Measurements from ENCODE around the gene PDCL2. TPM values are rescaled to one million over a fixed set of nuclear protein-coding genes. Genes with fewer than 3 reads are reported as not detected.

The PDCL2 gene
- total RNA-seq, 1 donor from 2014 or later = not detected

GRCh38 chr4:55530691-55531090, 61.4 kb downstream of the PDCL2 start:
- peaks cover 4% of the 10 kb centered on the region for H3K4me1 Mint-ChIP-seq (ENCODE audit: unreplicated experiment)
- H3K27me3 Mint-ChIP-seq = no peaks in the 10 kb centered on the region
- H3K27ac Mint-ChIP-seq = no peak overlapping the region
- TF ChIP-seq CTCF (conservative IDR thresholded peaks at IDR 0.05) = no peak
- peaks cover 31% of the 10 kb centered on the region for H3K36me3 Mint-ChIP-seq
- H3K9me3 Mint-ChIP-seq = peaks cover 12% of the 10 kb centered on the region
- no peak overlapping the region for H3K4me3 Mint-ChIP-seq
- DNase-seq (ENCODE audit: extremely low spot score, unreplicated experiment) = no peak

- TF ChIP-seq CTCF (conservative IDR thresholded peaks at IDR 0.05) = no peak
- H3K4me1 Mint-ChIP-seq (ENCODE audit: unreplicated experiment) = peaks cover 4% of the 10 kb centered on the region
- H3K27me3 Mint-ChIP-seq = no peaks in the 10 kb centered on the region
- peaks cover 12% of the 10 kb centered on the region for H3K9me3 Mint-ChIP-seq
- DNase-seq (ENCODE audit: extremely low spot score, unreplicated experiment) = no peak
- no peak overlapping the region for H3K4me3 Mint-ChIP-seq
- no peak overlapping the region for H3K27ac Mint-ChIP-seq
- H3K36me3 Mint-ChIP-seq = peaks cover 31% of the 10 kb centered on the region
Measured at GRCh38 chr4:55530167-55530566, 61.9 kb downstream of the PDCL2 start.

GRCh38 chr4:55528491-55528890, 63.6 kb downstream of the PDCL2 start:
- peaks cover 4% of the 10 kb centered on the region for H3K4me1 Mint-ChIP-seq (ENCODE audit: unreplicated experiment)
- no peak overlapping the region for H3K4me3 Mint-ChIP-seq
- DNase-seq (ENCODE audit: extremely low spot score, unreplicated experiment) = no peak
- H3K9me3 Mint-ChIP-seq = peaks cover 4% of the 10 kb centered on the region
- no peak overlapping the region for H3K27ac Mint-ChIP-seq
- TF ChIP-seq CTCF (conservative IDR thresholded peaks at IDR 0.05) = no peak
- no peaks in the 10 kb centered on the region for H3K27me3 Mint-ChIP-seq
- peaks cover 22% of the 10 kb centered on the region for H3K36me3 Mint-ChIP-seq

- H3K4me3 Mint-ChIP-seq = no peak overlapping the region
- peaks cover 12% of the 10 kb centered on the region for H3K36me3 Mint-ChIP-seq
- no peaks in the 10 kb centered on the region for H3K9me3 Mint-ChIP-seq
- H3K27ac Mint-ChIP-seq = no peak overlapping the region
- peaks cover 4% of the 10 kb centered on the region for H3K4me1 Mint-ChIP-seq (ENCODE audit: unreplicated experiment)
- no peak for TF ChIP-seq CTCF (conservative IDR thresholded peaks at IDR 0.05)
- no peak for DNase-seq (ENCODE audit: extremely low spot score, unreplicated experiment)
- no peaks in the 10 kb centered on the region for H3K27me3 Mint-ChIP-seq
Measured at GRCh38 chr4:55524844-55525571, 67.0 kb downstream of the PDCL2 start.

GRCh38 chr4:55518442-55518841, 73.6 kb downstream of the PDCL2 start:
- Mint-ChIP-seq H3K9me3 (peaks cover 4% of the 10 kb centered on the region), H3K4me3 (no peak overlapping the region), H3K4me1 (ENCODE audit: unreplicated experiment) (no peaks in the 10 kb centered on the region), H3K27me3 (no peaks in the 10 kb centered on the region), H3K27ac (no peak overlapping the region), H3K36me3 (peaks cover 8% of the 10 kb centered on the region)
- DNase-seq (ENCODE audit: extremely low spot score, unreplicated experiment) = no peak
- no peak for TF ChIP-seq CTCF (conservative IDR thresholded peaks at IDR 0.05)

Measured in type B pancreatic cell (in vitro differentiated cells).